SJSA1 (cell line): ENCODE data around the gene EIF3C. TPM values are rescaled to one million over a fixed set of nuclear protein-coding genes. Genes with fewer than 3 reads are reported as not detected.

Experiments used
- total RNA-seq: library from RNA; depleted of rRNA; stranded (reverse); fragments of >200 nt; shearing (Covaris generic); gene quantifications from 2 replicates; pipeline ENCODE4 v1.2.3, GENCODE V29; 2014; rRNA removed

The EIF3C gene
- total RNA-seq, 1 experiment from 2014 or later, result 76.5 TPM

Other genes with a start within 250 kb of the EIF3C start
- gene NPIPB7, start 239.1 kb upstream of the EIF3C start, total RNA-seq, result not detected in 2 replicates
- gene CLN3, start 219.4 kb upstream of the EIF3C start, total RNA-seq, result 4.7 and 6.9 TPM in 2 replicates
- not detected in 2 replicates for gene APOBR, start 216.8 kb upstream of the EIF3C start, total RNA-seq
- gene IL27, start 204.6 kb upstream of the EIF3C start, total RNA-seq, result not detected in 2 replicates
- 0.16 and 0.92 TPM in 2 replicates for gene NUPR1, start 172.5 kb upstream of the EIF3C start, total RNA-seq
- 20.2 and 20.6 TPM in 2 replicates for gene SGF29, start 157.5 kb upstream of the EIF3C start, total RNA-seq
- gene SULT1A2, start 114.4 kb upstream of the EIF3C start, total RNA-seq, result not detected in 2 replicates
- gene SULT1A1, start 101.4 kb upstream of the EIF3C start, total RNA-seq, result 0.79 TPM in 1 of 2 replicates, not detected in the other
- not detected in 2 replicates for gene NPIPB8, start 73.4 kb upstream of the EIF3C start, total RNA-seq
- gene NPIPB9, start 40.3 kb downstream of the EIF3C start, total RNA-seq, result 0.61 and 1.4 TPM in 2 replicates
- gene ATXN2L, start 111.5 kb downstream of the EIF3C start, total RNA-seq, result 35.0 and 49.8 TPM in 2 replicates
- 142 and 154 TPM in 2 replicates for gene TUFM, start 134.9 kb downstream of the EIF3C start, total RNA-seq
- gene SH2B1, start 152.4 kb downstream of the EIF3C start, total RNA-seq, result 22.7 and 26.2 TPM in 2 replicates
- 0.53 TPM in 1 of 2 replicates, not detected in the other for gene ATP2A1, start 167.0 kb downstream of the EIF3C start, total RNA-seq
- gene RABEP2, start 213.8 kb downstream of the EIF3C start, total RNA-seq, result 35.7 and 68.2 TPM in 2 replicates
- not detected in 2 replicates for gene CD19, start 220.5 kb downstream of the EIF3C start, total RNA-seq
- 27.0 and 29.8 TPM in 2 replicates for gene NFATC2IP, start 239.5 kb downstream of the EIF3C start, total RNA-seq